ENCODE results near the gene ARPC5. TPM values are rescaled to one million over a fixed set of nuclear protein-coding genes. Genes with fewer than 3 reads are reported as not detected.

ARPC5 gene
- total and polyA plus RNA-seq, 2 donors from 2014 or later, result 75.9 to 107 TPM

DNA sequence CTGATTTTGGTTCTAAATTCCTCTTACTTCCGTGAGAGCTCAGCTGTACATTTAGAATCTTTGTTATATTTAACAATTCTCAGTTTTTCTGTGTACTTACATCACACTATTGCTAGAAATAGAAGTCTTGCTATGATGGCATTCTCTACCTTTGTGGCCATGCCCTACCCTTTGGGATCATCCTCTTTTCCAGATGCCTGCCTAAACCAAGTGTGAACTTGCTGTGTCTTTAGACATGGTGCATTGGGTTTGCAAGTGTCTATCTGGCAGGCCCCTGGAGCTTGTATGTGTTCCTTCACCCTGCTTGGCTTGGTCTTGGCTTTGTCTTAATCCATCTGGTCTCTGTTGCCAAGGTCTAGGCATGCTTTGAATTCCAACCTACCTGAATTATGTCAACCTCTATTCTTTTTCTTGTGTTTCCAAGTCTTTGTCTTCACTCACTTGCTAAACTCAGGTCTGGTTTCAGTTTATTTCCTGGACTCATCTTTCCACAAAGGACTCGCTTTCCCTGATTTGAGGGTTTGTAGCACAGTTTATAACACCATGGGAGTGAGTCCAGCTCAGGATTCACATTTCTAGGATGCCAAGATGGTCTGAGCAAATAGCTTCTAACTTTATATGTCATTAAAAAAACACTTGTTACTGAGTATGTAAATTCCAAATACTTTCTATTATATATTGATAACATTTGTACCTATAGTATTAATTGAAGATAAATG, 38.2 kb upstream of the ARPC5 start:
- no peak for DNase-seq
- Histone ChIP-seq H3K9ac (ENCODE audit: low read length in 3 of 3) (no peak overlapping the region), H3K36me3 (ENCODE audit: control insufficient read depth in 2 of 3, insufficient read depth in 3 of 3, low read length in 3 of 3) (no peaks in the 10 kb centered on the region), H3K4me1 (ENCODE audit: control insufficient read depth in 2 of 3, insufficient read depth in 2 of 3, low read depth in 1 of 3, low read length in 3 of 3) (no peaks in the 10 kb centered on the region), H3K4me3 (ENCODE audit: low read length in 3 of 3) (no peak overlapping the region), H3K27ac (ENCODE audit: low read depth in 2 of 2, low read length in 2 of 2) (no peak overlapping the region), H3K9me3 (ENCODE audit: control insufficient read depth in 2 of 3, insufficient read depth in 1 of 3, low read length in 3 of 3) (no peaks in the 10 kb centered on the region), H3K27me3 (ENCODE audit: control insufficient read depth, insufficient read depth, low read length) (no peaks in the 10 kb centered on the region)
- intact Hi-C loops (cut with DNase I), result no loop called here
- FAIRE-seq, result no peak
- TF ChIP-seq, protein P1, sequence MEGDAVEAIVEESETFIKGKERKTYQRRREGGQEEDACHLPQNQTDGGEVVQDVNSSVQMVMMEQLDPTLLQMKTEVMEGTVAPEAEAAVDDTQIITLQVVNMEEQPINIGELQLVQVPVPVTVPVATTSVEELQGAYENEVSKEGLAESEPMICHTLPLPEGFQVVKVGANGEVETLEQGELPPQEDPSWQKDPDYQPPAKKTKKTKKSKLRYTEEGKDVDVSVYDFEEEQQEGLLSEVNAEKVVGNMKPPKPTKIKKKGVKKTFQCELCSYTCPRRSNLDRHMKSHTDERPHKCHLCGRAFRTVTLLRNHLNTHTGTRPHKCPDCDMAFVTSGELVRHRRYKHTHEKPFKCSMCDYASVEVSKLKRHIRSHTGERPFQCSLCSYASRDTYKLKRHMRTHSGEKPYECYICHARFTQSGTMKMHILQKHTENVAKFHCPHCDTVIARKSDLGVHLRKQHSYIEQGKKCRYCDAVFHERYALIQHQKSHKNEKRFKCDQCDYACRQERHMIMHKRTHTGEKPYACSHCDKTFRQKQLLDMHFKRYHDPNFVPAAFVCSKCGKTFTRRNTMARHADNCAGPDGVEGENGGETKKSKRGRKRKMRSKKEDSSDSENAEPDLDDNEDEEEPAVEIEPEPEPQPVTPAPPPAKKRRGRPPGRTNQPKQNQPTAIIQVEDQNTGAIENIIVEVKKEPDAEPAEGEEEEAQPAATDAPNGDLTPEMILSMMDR (IDR thresholded peaks at IDR 0.05; ENCODE audit: borderline replicate concordance, extremely low read depth, insufficient read depth), result no peak

DNA sequence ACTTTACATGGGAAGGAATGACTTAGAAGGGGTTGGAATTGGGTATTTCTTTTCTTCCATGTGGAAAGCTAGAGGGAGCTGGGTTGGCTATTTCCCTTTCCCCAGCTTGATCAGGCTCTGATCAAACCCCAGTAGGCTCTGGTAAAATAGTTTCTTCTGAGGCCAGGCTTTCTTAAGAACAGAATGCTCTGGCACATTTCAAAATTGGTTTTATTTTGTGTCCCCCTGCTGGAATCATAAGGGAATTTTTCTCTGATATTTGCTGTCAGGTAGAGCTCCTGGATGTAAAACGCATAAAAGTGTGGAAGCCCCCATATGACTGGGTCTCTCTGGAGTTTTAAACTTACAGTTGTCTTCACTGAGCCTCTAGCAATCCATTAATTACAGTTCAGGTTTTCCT, 34.6 kb upstream of the ARPC5 start:
- TF ChIP-seq, protein P1 (IDR thresholded peaks at IDR 0.05; ENCODE audit: borderline replicate concordance, extremely low read depth, insufficient read depth), result no peak
- FAIRE-seq (no peak), DNase-seq (no peak)
- intact Hi-C loops (cut with DNase I), result no loop called here
- Histone ChIP-seq H3K9ac (ENCODE audit: low read length in 3 of 3) (no peak overlapping the region), H3K27ac (ENCODE audit: low read depth in 2 of 2, low read length in 2 of 2) (no peak overlapping the region), H3K27me3 (ENCODE audit: control insufficient read depth, insufficient read depth, low read length) (no peaks in the 10 kb centered on the region), H3K36me3 (ENCODE audit: control insufficient read depth in 2 of 3, insufficient read depth in 3 of 3, low read length in 3 of 3) (no peaks in the 10 kb centered on the region), H3K4me1 (ENCODE audit: control insufficient read depth in 2 of 3, insufficient read depth in 2 of 3, low read depth in 1 of 3, low read length in 3 of 3) (no peaks in the 10 kb centered on the region), H3K4me3 (ENCODE audit: low read length in 3 of 3) (no peak overlapping the region), H3K9me3 (ENCODE audit: control insufficient read depth in 2 of 3, insufficient read depth in 1 of 3, low read length in 3 of 3) (no peaks in the 10 kb centered on the region)

GRCh38 chr1:183656355-183656754, 20.8 kb upstream of the ARPC5 start:
- H3K27ac ChIP-seq (ENCODE audit: low read depth in 2 of 2, low read length in 2 of 2), result no peak overlapping the region
- no peaks in the 10 kb centered on the region for H3K9me3 ChIP-seq (ENCODE audit: control insufficient read depth in 2 of 3, insufficient read depth in 1 of 3, low read length in 3 of 3)
- H3K27me3 ChIP-seq (ENCODE audit: control insufficient read depth, insufficient read depth, low read length), result no peaks in the 10 kb centered on the region
- no peaks in the 10 kb centered on the region for H3K4me1 ChIP-seq (ENCODE audit: control insufficient read depth in 2 of 3, insufficient read depth in 2 of 3, low read depth in 1 of 3, low read length in 3 of 3)
- H3K36me3 ChIP-seq (ENCODE audit: control insufficient read depth in 2 of 3, insufficient read depth in 3 of 3, low read length in 3 of 3), result no peaks in the 10 kb centered on the region
- no peak overlapping the region for H3K4me3 ChIP-seq (ENCODE audit: low read length in 3 of 3)
- no peak overlapping the region for H3K9ac ChIP-seq (ENCODE audit: low read length in 3 of 3)
- FAIRE-seq (no peak), DNase-seq (no peak)
- TF ChIP-seq, protein P1 (IDR thresholded peaks at IDR 0.05; ENCODE audit: borderline replicate concordance, extremely low read depth, insufficient read depth), result no peak
- intact Hi-C loops (cut with DNase I), result loop anchor here (5.0 kb wide), 1 partner anchor 256 kb away; no protein-coding TSS in a partner anchor
